GM21360 (cell line): ENCODE results near the gene ENO2.
"Not testable (repeated sequence)": the region's sequence is repeated elsewhere in the genome, so short reads cannot be mapped to it uniquely, and the experiment has no call there.

Experiments used
- ATAC-seq: cut with Tn5 transposase; IDR thresholded peaks from one replicate; pipeline ENCODE4 v1.9.1; 2021; ENCODE audit warnings: mild to moderate bottlenecking, moderate library complexity; ENCODE audit not compliant: unreplicated experiment

ENO2 gene

GRCh38 chr12:6886206-6886999, 28.0 kb upstream of the ENO2 start:
- ATAC-seq: not testable (repeated sequence)

GRCh38 chr12:6887460-6887859, 26.9 kb upstream of the ENO2 start:
- ATAC-seq: no peak

GRCh38 chr12:6888360-6888759, 26.0 kb upstream of the ENO2 start:
- no peak for ATAC-seq

- not testable (repeated sequence) for ATAC-seq
Observed at GRCh38 chr12:6888794-6889193, 25.6 kb upstream of the ENO2 start.

GRCh38 chr12:6889775-6890573, 24.4 kb upstream of the ENO2 start:
- ATAC-seq: not testable (repeated sequence)

GRCh38 chr12:6890789-6891645, 23.4 kb upstream of the ENO2 start:
- ATAC-seq: peak; percentile 96

- no peak for ATAC-seq
Observed at GRCh38 chr12:6891646-6892001, 22.8 kb upstream of the ENO2 start.

GRCh38 chr12:6892683-6893082, 21.7 kb upstream of the ENO2 start:
- not testable (repeated sequence) for ATAC-seq

- ATAC-seq: no peak
Observed at GRCh38 chr12:6894321-6894720, 20.1 kb upstream of the ENO2 start.

- ATAC-seq: no peak
Observed at GRCh38 chr12:6896846-6897435, 17.4 kb upstream of the ENO2 start.

GRCh38 chr12:6899427-6899826, 15.0 kb upstream of the ENO2 start:
- ATAC-seq: no peak

GRCh38 chr12:6899837-6900519, 14.4 kb upstream of the ENO2 start:
- no peak for ATAC-seq

- no peak for ATAC-seq
Observed at GRCh38 chr12:6902448-6902847, 11.9 kb upstream of the ENO2 start.

- ATAC-seq: no peak
Observed at GRCh38 chr12:6903722-6904121, 10.7 kb upstream of the ENO2 start.

GRCh38 chr12:6904280-6905276, 9.8 kb upstream of the ENO2 start, which contains the start of gene LRRC23:
TSS of gene LRRC23 (plus strand) at chr12:6904822. CDS start at chr12:6905634, 812 bp downstream.
- ATAC-seq: peak; percentile 90

- ATAC-seq: no peak
Observed at GRCh38 chr12:6905414-6906040, 8.9 kb upstream of the ENO2 start.

- not testable (repeated sequence) for ATAC-seq
Observed at GRCh38 chr12:6908141-6908540, 6.2 kb upstream of the ENO2 start.

- ATAC-seq: no peak
Observed at GRCh38 chr12:6909421-6910145, 4.8 kb upstream of the ENO2 start.
